ENCODE data around the gene KRTAP17-1. TPM values are rescaled to one million over a fixed set of nuclear protein-coding genes. Genes with fewer than 3 reads are reported as not detected.
"Not testable (repeated sequence)": the region's sequence is repeated elsewhere in the genome, so short reads cannot be mapped to it uniquely, and the experiment has no call there.

KRTAP17-1 gene, protein sequence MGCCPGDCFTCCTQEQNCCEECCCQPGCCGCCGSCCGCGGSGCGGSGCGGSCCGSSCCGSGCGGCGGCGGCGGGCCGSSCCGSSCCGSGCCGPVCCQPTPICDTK
- not detected for total RNA-seq
- long read RNA-seq = 0 reads

DNA sequence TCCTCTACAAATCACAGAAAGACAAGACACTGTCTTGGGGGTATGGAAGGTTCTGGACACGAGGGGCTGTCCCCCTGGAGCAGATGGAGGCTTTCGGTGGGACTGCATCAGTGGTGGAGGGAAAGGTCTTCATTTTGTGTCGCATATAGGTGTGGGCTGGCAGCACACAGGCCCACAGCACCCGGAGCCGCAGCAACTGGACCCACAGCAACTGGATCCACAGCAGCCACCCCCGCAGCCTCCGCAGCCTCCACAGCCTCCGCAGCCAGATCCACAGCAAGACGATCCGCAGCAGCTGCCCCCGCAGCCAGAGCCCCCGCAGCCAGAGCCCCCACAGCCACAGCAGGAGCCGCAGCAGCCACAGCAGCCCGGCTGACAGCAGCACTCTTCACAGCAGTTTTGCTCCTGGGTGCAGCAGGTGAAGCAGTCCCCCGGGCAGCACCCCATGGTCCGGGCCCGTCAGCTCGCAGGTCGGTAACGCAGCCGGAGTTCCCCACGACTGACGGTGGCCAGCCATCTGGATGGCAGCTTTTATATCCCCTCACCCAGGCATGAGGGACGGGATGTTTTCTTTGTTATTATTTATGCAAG, at the start of gene KRTAP17-1:
KRTAP17-1 (minus strand) TSS at position 507 of the 591 bp plus-strand sequence; CDS start at position 447, 60 bp downstream.
- DNase-seq = no peak
- intact Hi-C loops (cut with DNase I, micrococcal nuclease) = no loop called here
- ATAC-seq = no peak

DNA sequence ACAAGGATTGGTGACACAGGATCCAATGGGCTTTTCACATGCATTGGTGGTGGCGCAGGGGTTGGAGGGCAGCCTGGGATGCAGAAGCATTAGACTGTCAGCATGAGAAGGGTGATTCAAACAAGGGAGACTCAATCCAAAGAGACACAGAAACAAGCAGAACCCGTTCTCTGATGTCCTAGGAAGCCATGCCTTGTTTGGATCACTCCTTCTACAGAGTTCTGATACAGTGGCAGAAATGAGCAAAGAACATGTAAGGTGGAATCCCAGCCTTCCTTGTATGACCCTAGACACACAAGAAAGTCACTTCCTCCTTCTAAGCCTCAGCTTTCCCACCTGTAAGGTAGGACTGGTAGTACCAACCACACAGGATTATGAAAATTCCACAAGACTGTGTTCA, 48.4 kb upstream of the KRTAP17-1 start:
- intact Hi-C loops (cut with DNase I, micrococcal nuclease) = no loop called here
- no peak for ATAC-seq

DNA sequence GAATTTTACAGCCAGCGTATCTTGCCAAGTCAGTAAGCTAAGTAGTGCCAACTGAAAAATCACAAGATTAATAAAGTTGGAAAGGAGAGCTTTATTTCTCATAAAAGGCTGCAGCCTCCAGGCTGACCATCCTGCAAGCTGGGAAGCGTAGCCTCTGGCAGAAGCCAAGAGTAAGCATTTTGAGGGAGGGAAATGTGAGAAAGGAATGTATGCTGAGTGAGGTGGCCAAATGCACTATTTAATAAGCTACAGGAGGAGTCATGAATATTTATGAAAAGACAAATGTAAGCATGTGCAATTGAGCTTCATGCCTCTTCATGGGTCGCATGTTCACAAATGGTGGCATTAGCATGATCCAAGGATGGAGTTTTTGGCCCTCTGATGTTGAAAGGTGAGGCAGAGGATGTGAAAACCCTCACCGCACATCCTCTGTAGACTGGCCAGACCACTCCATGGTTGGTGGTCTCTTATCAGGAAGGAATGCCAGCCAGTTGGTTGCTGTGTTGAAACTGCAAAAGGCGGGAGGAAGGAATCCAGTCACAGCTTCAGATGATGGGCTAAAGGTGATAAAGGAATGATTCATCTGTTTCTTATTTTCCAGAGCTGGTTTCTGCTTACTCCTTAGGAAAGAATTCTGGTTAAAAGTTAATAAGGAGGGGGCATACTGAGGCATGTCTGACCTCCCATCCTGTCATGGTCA, 44.9 kb upstream of the KRTAP17-1 start:
- intact Hi-C loops (cut with DNase I, micrococcal nuclease) = no loop called here
- no peak for DNase-seq
- no peak for ATAC-seq

More for the DNA sequence above, 48.4 kb upstream of the KRTAP17-1 start:
- DNase-seq = no peak

DNA sequence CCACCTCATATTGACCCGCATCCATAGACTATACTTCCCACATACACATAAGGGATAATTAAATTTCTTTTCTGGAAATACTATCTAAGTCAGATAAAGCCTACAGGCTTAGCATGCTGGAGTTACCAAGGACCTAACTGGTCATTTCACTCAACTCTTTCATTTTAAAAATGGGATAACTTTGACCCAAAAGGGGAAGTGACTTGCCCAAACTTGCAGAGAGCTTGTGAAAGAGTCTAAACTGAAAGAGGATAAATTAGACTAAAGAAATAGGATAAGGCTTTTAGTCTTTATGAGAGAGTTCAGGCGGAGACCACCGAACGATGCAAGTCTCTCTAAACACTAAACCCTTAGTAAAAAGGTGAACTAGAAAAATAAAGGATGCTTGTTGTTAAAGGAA, 39.0 kb upstream of the KRTAP17-1 start:
- intact Hi-C loops (cut with DNase I, micrococcal nuclease) = no loop called here

DNA sequence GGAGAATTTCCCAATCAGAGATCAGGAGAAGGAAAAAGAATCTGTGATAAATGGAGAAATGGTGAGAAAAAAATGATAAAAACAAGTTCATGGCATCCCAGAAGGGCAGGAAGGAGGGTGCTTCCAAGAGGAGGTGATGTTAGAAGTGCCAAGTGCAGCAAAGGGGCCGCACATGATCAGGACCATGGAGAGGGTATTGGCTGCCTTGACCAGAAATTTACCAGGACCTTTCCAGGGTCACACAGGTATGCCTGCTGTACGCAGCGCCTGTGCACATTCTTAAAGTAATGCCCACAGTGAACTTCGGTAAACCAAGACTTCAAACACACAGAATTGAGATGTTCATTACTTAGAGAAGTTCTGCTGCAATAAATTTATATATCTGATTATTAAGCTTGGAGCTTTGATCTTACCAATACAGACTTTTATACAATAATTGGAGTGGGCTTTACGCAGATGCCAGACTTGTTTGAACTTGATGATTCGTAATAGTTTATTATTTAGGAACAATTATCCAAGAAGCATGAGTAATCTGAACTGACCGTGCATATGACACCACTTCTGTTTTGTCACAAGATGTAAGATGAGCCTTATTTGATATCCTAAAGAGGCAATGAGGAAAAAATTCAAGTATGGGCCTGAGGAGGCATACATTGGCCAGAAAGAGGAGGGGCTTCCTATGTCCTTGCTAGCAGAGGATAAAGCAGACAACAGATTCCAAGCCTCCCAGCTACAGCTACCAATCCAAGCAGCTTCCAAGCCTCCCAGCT, 37.3 kb upstream of the KRTAP17-1 start:
- no peak for ATAC-seq
- intact Hi-C loops (cut with DNase I, micrococcal nuclease) = no loop called here
- DNase-seq = no peak

More for the DNA sequence above, 39.0 kb upstream of the KRTAP17-1 start:
- DNase-seq = no peak
- no peak for ATAC-seq

DNA sequence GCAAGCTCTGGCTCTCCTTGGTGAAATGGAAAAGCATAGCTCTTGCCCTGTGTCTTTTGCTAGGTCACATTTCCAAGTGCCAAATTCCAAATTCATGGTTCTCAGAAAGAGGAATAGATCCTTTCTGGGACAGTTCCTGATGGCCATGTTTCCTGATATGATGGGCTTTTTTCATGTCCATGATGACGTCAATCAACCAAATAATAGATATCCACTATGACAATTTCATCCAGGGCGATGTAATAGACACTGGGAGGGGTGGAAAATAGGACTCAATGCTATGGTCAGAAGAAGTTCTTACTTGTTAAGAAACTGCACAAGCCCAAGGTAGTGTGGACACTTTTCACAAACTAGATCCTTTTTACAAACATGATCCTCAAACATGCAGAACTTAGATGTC, 35.7 kb upstream of the KRTAP17-1 start:
- ATAC-seq (no peak), DNase-seq (no peak)
- intact Hi-C loops (cut with DNase I, micrococcal nuclease) = no loop called here

DNA sequence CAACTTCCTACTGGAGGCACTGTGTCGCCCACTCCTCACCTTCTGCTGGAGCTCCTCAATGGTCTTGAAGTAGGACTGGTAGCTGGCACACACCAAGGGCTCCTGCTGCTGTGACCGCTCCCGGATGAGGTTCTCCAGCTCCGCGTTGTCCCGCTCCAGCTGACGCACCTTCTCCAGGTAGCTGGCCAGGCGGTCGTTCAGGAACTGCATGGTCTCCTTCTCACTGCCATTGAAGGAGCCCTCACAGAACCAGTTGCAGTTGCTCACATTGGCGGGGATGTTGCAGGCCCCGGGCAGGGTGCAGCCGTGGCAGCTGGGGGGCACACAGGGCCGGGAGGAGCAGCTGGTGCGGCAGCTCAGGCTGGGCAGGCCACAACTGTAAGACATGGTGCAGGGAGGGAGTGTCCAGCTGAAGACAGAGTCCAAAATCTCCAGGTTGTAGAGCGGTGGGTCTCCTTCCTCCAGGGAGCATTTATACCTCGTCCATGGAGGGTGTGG, 34.9 kb upstream of the KRTAP17-1 start, which contains the start of gene KRT33A:
KRT33A (minus strand) TSS at position 448 of the 498 bp plus-strand sequence; CDS start at position 387, 61 bp downstream.
- ATAC-seq; DNase-seq; intact Hi-C loops (cut with DNase I, micrococcal nuclease): not testable (repeated sequence)

DNA sequence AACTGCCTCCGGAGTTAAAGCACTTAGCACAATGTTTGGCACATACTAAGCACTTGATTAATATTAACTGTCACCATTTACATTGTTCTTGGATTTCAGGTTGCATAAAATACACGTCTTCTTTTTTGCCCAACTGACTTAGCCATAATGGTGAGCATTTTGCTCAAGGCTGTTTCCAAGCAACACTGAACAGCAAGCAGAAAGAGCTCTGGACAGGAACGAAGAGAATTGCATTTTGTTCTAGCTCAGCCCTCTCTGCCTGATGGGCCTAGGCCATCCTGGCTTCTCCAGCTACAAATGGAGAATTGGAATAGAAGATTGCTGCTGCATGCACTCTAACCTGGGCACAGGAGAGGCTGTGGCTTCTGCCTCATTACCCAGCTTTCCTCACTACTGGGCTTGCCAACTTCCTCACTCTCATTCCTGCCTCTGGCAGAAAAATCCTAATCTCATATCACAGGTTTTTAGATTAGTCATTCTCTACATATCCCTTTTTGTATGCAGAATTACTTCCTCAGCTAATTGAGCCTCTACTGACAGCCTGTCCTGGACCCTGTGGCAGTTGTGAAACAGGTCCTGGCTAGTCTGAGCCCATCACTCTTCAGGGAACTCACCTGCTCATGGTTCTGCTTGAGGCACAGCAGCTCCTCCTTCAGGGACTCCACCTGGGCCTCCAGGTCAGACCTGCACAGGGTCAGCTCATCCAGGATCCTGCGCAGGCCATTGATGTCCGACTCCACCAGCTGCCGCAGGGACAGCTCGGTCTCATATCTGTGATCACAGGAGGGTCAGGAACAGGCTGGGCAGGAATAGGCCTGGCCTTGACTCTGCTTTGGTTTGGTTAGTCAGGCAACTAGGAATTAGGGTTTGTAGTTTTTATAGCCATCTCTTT, 32.6 kb upstream of the KRTAP17-1 start:
- ATAC-seq = no peak
- DNase-seq = no peak
- intact Hi-C loops (cut with DNase I, micrococcal nuclease) = no loop called here

DNA sequence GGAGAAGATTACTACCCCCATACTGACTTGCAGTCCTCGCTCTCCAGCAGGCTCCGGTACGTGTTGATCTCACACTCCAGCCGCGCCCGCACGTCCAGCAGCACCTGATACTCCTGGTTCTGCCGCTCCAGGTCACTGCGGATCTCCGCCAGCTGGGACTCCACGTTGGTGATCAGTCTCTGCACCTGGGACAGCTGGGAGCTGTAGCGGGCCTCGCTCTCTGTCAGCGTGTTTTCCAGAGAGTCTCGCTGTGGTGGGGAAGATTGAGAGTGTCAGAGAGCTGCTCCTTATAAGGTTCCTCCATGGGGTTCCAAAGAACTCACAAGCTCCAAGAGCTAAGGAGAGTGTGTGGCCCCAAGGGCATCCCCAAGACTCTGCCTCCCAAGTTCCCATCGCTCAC, 30.9 kb upstream of the KRTAP17-1 start:
- DNase-seq; intact Hi-C loops (cut with DNase I, micrococcal nuclease); ATAC-seq: not testable (repeated sequence)

DNA sequence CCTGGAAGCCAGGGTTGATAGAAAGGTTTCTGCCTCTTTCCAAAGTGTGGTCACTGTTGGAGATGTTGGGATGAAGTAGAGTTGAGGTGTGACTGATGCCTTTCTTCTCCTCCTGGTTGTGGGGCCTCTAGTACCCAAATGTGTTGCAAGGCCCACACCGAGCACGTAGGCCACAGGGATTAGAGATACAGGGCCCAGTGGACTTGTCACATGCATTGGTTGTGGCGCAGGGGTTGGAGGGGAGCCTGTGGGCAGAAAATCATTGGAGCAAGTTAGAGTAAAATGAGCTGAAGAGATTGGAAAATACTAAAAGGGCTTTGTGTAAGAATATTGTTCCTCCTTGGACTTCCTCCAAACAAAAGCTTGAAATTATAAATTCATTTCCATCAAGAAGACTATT, 30.5 kb upstream of the KRTAP17-1 start:
- ATAC-seq (no peak), DNase-seq (no peak)
- intact Hi-C loops (cut with DNase I, micrococcal nuclease) = no loop called here

DNA sequence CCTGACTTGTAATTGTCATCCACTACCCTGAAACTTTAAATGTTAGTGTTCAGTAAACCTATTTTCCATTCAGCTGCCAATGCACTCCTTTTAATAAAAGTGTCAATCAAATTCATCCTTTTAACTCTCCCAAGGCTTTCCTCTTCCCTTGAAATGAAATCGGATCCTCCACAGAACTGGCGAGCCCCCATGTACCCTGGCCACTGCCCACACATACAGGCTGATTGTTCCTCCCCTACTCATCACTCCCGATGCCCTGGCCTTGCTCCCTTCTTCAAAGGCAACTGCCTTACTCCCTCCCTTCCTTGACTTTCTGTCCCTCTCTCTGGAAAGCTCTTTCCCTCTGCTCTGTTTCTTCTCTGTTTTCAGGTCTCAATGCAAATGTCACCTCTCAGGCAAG, 27.5 kb upstream of the KRTAP17-1 start:
- DNase-seq = no peak
- intact Hi-C loops (cut with DNase I, micrococcal nuclease) = no loop called here
- ATAC-seq = no peak

DNA sequence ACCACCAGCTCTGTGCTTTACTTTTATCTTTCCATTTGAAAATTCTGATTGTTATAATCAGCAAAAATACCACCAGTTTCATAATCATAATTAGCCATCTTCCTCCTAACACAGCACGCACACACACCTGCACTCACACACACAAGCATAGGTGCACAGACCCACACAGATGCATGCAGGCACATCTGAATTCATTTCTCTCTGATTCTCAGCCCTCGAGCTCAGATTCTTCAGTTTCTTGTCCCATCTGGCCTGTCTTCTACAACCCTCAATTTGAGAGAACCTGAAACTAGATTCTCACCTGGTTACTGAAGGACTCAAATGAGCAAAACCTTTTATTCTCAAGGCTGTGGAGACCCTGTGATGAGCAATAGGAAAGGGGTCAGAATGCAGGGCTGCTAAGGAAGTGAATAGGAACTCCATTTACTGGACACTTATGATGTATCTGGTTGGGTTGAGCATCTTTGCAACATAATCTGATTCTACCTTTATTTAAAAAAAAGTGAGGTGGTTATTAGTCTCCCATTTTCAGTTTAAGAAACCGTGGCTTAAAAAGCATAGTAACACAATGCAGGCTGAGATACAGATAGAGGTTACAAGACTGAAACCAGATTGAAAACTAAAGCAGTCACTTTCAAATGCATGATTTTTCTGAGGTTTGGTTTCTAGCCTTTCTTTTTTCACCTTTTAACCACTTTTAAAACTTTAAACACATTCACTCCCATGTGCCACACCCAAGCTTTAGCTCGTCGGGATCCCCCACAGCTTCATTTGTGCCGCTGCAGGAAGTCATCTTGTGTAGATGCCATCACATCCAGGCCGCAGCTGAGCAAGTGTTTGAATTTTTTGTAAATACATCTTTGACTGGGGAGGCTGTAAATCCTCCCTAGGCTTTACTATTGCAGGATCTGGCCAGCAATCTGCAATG, 25.7 kb upstream of the KRTAP17-1 start:
- DNase-seq = no peak

DNA sequence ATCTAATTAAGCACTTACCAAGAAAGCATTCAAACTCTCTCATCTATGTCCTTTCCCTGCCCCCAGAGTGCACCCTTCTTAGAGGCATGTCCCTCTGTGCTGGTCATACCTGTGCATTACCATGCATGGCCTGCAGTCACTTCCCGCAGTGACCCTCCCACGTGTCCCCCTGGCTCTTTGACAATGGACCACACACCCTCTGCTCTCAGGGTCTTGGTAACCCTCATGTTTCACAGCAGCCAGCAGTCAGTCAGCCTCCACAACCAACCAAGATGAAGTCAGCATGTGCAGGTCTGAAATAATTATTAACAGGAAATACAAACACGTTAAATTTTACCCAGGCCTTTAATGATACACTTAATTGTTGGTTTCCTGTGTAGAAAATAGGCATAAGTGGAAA, 25.0 kb upstream of the KRTAP17-1 start:
- intact Hi-C loops (cut with DNase I, micrococcal nuclease) = no loop called here
- no peak for ATAC-seq
- DNase-seq = no peak

More for the DNA sequence above, 25.7 kb upstream of the KRTAP17-1 start:
- intact Hi-C loops (cut with DNase I, micrococcal nuclease) = no loop called here
- no peak for ATAC-seq

DNA sequence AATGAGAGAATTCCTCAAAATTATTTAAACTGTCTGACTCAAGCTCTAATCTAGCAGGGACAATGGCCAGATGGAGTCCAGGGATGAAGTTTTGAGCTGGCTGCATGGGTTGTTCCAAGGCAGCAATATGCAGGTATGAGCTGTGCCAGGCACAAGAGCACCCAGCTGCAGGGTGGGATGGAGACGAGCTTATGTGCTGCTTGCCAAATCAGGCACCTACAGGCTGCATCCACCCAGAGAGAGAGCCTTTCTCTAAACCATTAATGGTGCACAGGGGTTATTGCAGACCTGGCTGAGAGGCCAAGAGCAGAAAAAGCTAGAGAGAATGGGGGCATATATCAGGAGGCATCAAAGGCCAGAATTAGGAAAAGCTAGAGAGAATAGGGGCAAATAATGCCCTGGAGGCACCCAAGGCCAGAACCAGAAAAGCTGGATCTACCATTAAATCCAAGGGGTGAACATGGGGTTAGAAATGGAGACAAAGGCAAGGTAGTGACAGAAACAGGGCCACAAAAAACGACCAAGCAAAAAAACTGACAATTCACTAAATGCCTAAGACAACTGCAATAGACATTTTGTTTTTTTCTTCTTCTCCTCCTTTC, 24.2 kb upstream of the KRTAP17-1 start:
- intact Hi-C loops (cut with DNase I, micrococcal nuclease) = no loop called here
- DNase-seq (no peak), ATAC-seq (no peak)

DNA sequence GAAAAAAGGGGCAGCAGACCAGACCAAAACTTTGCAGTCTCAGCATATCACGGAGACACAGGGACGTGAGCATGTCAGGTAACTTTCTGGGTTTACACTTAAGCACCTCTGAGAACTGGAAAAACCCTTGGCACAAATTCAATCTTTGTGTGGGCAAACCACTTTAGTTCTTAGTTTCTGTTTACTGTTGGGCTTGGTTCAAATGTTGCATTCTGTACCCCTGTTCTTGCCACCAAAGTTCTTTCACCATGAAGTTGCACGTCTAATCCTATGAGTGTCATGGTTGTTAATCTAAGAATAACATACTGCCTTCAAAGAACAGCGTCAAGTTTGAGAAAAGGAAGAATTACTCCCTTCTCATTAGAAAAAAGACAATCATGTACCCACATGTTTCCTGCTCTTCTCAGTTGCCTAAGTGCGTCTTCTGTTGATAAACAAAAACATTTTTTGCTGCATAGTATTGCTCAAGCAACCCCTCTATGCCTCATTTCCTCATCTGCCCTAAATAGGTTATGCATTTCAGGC, 23.5 kb upstream of the KRTAP17-1 start:
- no peak for ATAC-seq
- intact Hi-C loops (cut with DNase I, micrococcal nuclease) = no loop called here
- no peak for DNase-seq

DNA sequence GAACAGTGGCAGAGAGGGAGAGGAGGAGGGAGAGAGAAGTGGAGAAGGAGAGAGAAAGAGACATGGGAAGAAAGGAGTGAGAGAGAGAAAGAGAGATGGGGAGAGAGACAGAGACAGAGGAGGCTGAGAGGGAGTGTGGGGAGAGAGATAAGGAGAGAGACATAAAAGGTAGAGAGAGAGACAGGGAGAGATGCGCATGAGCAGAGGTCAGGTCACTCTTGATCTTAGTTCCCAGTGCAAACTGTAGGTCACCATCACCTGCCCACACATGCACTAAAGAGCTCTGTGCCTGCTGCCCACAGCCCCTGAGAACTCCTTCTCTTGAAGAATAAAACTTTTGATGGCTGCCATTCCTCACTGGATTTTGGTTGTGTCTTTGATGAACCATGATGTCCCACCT, 20.2 kb upstream of the KRTAP17-1 start:
- DNase-seq (no peak), ATAC-seq (no peak)
- intact Hi-C loops (cut with DNase I, micrococcal nuclease) = no loop called here

All from left colon (tissue), 2 donors.